CD4-positive, alpha-beta T cell (primary cell): ENCODE measurements around the gene TUT7. TPM values are rescaled to one million over a fixed set of nuclear protein-coding genes. Genes with fewer than 3 reads are reported as not detected.
"Not testable (repeated sequence)": the region's sequence is repeated elsewhere in the genome, so short reads cannot be mapped to it uniquely, and the experiment has no call there.

Experiments
- ATAC-seq: fragments of 200-7000 bp; cut with Tn5 transposase; one replicate; pipeline ENCODE4 v1.10.0; 2022; ENCODE audit warnings: mild to moderate bottlenecking; ENCODE audit not compliant: poor library complexity
- CTCF ChIA-PET: fragments of 350-600 bp; sonication (Branson Sonifier 250); formaldehyde crosslinking; loops from one replicate; lab custom pipeline; 2021; ENCODE audit warnings: antibody characterized with exemption, inconsistent platforms; lab: Charles Lee
- POLR2A ChIA-PET: fragments of 350-600 bp; sonication (Branson Sonifier 250); formaldehyde crosslinking; loops from one replicate; lab custom pipeline; 2021; ENCODE audit warnings: antibody characterized with exemption, inconsistent platforms; lab: Charles Lee
- DNase-seq, 14 experiments: peaks; one replicate each; pipeline ENCODE4 v3.0.0-alpha.2; 2013 to 2020; ENCODE audit warnings: mixed read lengths in 2 of 14
- H3K27ac ChIP-seq, 2 donors: one replicate each; pipeline versions ENCODE4 v1.5.1 to v1.7.0; 2013; ENCODE audit warnings: low read length in 2 of 2, low read depth in 1 of 2, mild to moderate bottlenecking in 1 of 2
- H3K27me3 ChIP-seq, 2 experiments: 1 replicate in 1 of 2; 2 replicates in 1 of 2; pipeline versions ENCODE4 v1.6.1 to v1.7.0; 2013; ENCODE audit warnings: low read length in 2 of 2, control low read depth in 1 of 2, mild to moderate bottlenecking in 1 of 2, moderate library complexity in 1 of 2; ENCODE audit not compliant: insufficient read depth in 2 of 2, control insufficient read depth in 1 of 2
- H3K36me3 ChIP-seq: one replicate; pipeline ENCODE4 v1.6.1; 2013; ENCODE audit warnings: low read length, control low read depth; ENCODE audit not compliant: insufficient read depth
- H3K4me1 ChIP-seq: one replicate; pipeline ENCODE4 v1.6.1; 2013; ENCODE audit warnings: low read length, control low read depth; ENCODE audit not compliant: insufficient read depth
- H3K4me3 ChIP-seq: one replicate; pipeline ENCODE4 v1.5.1; 2013; ENCODE audit warnings: mild to moderate bottlenecking, low read length, moderate library complexity
- H3K9me3 ChIP-seq, 2 experiments: 1 replicate in 1 of 2; 2 replicates in 1 of 2; pipeline versions ENCODE4 v1.6.1 to v1.7.0; 2013; ENCODE audit warnings: low read length in 2 of 2, mild to moderate bottlenecking in 2 of 2, control low read depth in 1 of 2, moderate library complexity in 1 of 2; ENCODE audit not compliant: control insufficient read depth in 1 of 2, insufficient read depth in 1 of 2
- H3K27ac Mint-ChIP-seq: one replicate; pipeline ENCODE4 v1.8.0; 2020; ENCODE audit warnings: mixed read lengths
- H3K27me3 Mint-ChIP-seq: one replicate; pipeline ENCODE4 v1.8.0; 2021; ENCODE audit warnings: mixed read lengths
- H3K36me3 Mint-ChIP-seq: one replicate; pipeline ENCODE4 v1.8.0; 2021; ENCODE audit warnings: low read depth, mixed read lengths
- H3K4me1 Mint-ChIP-seq: one replicate; pipeline ENCODE4 v1.8.0; 2021; ENCODE audit warnings: low read depth, mixed read lengths
- H3K4me3 Mint-ChIP-seq: one replicate; pipeline ENCODE4 v1.8.0; 2020; ENCODE audit warnings: mild to moderate bottlenecking, mixed read lengths
- H3K9me3 Mint-ChIP-seq: one replicate; pipeline ENCODE4 v1.8.0; 2020; ENCODE audit warnings: mixed read lengths
- CTCF ChIP-seq: fragments of 200-600 bp; IDR thresholded peaks from one replicate; pipeline ENCODE4 v1.8.0; 2022; ENCODE audit warnings: antibody characterized with exemption, mild to moderate bottlenecking
- intact Hi-C, 2 experiments: fragments of 100-400 bp; cut with DNase I in 1 of 2; cut with micrococcal nuclease in 1 of 2; formaldehyde crosslinking; loops; one replicate each; pipeline versions ENCODE4 v1.15.1 to v1.9.0; 2023 to 2025; cut with DNase I, micrococcal nuclease
- total RNA-seq, 174 experiments: library from RNA in 2 of 174; stranded (reverse) in 2 of 174; gene quantifications; one replicate each; pipeline ENCODE4 v1.2.3 and lab custom pipeline; 2021 to 2026

TUT7 gene
- total RNA-seq, 2 experiments from 2014 or later = 51.9 to 53.8 TPM

GRCh38 chr9:86389628-86390027 lies 35.4 kb upstream of the TUT7 start:
- H3K27me3 Mint-ChIP-seq = peaks cover 64% of the 10 kb centered on the region
- Histone ChIP-seq H3K4me3 (no peak overlapping the region), H3K27me3 (peaks cover 0 to 11% of the 10 kb centered on the region in 2 experiments), H3K27ac (no peak overlapping the region), H3K4me1 (no peaks in the 10 kb centered on the region), H3K36me3 (no peaks in the 10 kb centered on the region), H3K9me3 (no peaks in the 10 kb centered on the region)
- POLR2A ChIA-PET = no interaction called here
- DNase-seq (no peak), ATAC-seq (no peak)
- intact Hi-C loops = no loop called here
- H3K4me1 Mint-ChIP-seq = no peaks in the 10 kb centered on the region
- CTCF ChIA-PET = interaction anchor here (1.3 kb wide), 1 partner anchor 25 kb away, joined by 5 read pairs; no protein-coding TSS in a partner anchor
- H3K9me3 Mint-ChIP-seq = no peaks in the 10 kb centered on the region
- no peaks in the 10 kb centered on the region for H3K36me3 Mint-ChIP-seq
- H3K27ac Mint-ChIP-seq = no peak overlapping the region
- H3K4me3 Mint-ChIP-seq = no peak overlapping the region
- no peak for TF ChIP-seq CTCF

- Mint-ChIP-seq H3K27me3 (peaks cover 63% of the 10 kb centered on the region), H3K9me3 (no peaks in the 10 kb centered on the region), H3K36me3 (no peaks in the 10 kb centered on the region), H3K4me1 (no peaks in the 10 kb centered on the region), H3K27ac (no peak overlapping the region), H3K4me3 (no peak overlapping the region)
- Histone ChIP-seq H3K9me3 (no peaks in the 10 kb centered on the region), H3K36me3 (no peaks in the 10 kb centered on the region), H3K4me1 (no peaks in the 10 kb centered on the region), H3K27ac (no peak overlapping the region), H3K4me3 (no peak overlapping the region), H3K27me3 (peaks cover 0 to 11% of the 10 kb centered on the region in 2 experiments)
- DNase-seq (no peak), ATAC-seq (no peak)
- intact Hi-C loops = no loop called here
- no peak for TF ChIP-seq CTCF
- ChIA-PET CTCF (no interaction called here), POLR2A (no interaction called here)
Measured at GRCh38 chr9:86387376-86387775, 33.2 kb upstream of the TUT7 start.

GRCh38 chr9:86383000-86383399 lies 28.8 kb upstream of the TUT7 start:
- H3K36me3 ChIP-seq, H3K4me3 ChIP-seq, H3K27me3 ChIP-seq, H3K9me3 ChIP-seq, H3K4me1 Mint-ChIP-seq, H3K4me1 ChIP-seq, ATAC-seq, POLR2A ChIA-PET, H3K9me3 Mint-ChIP-seq, CTCF ChIA-PET, H3K4me3 Mint-ChIP-seq, H3K27ac ChIP-seq, DNase-seq, H3K36me3 Mint-ChIP-seq, H3K27ac Mint-ChIP-seq, intact Hi-C loops: not testable (repeated sequence)
- H3K27me3 Mint-ChIP-seq = peaks cover 66% of the 10 kb centered on the region

- Histone ChIP-seq H3K27me3 (peaks cover 0 to 4% of the 10 kb centered on the region in 2 experiments), H3K36me3 (no peaks in the 10 kb centered on the region), H3K4me3 (no peak overlapping the region), H3K4me1 (no peaks in the 10 kb centered on the region), H3K9me3 (peaks cover 0 to 8% of the 10 kb centered on the region in 2 experiments), H3K27ac (no peak overlapping the region)
- Mint-ChIP-seq H3K27me3 (peaks cover 45% of the 10 kb centered on the region), H3K9me3 (peaks cover 2% of the 10 kb centered on the region), H3K27ac (no peak overlapping the region), H3K4me3 (no peak overlapping the region), H3K4me1 (no peaks in the 10 kb centered on the region), H3K36me3 (no peaks in the 10 kb centered on the region)
- ATAC-seq = no peak
- no peak for TF ChIP-seq CTCF
- intact Hi-C loops = no loop called here
- ChIA-PET CTCF (no interaction called here), POLR2A (no interaction called here)
- DNase-seq = no peak
Measured at GRCh38 chr9:86376016-86376415, 21.8 kb upstream of the TUT7 start.
